ENCODE results near the gene EIF5AL1. TPM values are rescaled to one million over a fixed set of nuclear protein-coding genes. Genes with fewer than 3 reads are reported as not detected.
"Not testable (repeated sequence)": the region's sequence is repeated elsewhere in the genome, so short reads cannot be mapped to it uniquely, and the experiment has no call there.

Gene EIF5AL1
- polyA plus RNA-seq, 1 experiment = 0.23 TPM

DNA sequence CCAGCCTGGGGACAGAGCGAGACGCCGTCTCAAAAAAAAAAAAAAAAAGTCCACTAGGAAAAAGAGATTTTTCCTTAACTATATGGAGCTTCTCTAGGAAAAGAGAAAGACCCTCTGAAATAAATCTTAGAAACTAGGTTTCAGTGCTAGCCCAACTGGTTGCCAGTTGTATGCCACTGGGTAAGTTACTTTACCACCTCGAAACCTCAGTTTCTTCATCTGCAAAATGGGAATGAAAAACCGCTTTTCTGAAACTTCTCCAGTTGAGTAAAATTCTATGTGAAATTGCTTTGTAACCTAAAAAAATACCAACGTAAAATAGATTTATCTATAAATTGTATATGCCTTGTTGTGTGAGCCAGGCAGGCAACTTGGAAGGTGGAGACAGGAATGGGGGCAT lies 16.5 kb upstream of the EIF5AL1 start:
- Histone ChIP-seq H3K27me3 (ENCODE audit: control insufficient read depth, insufficient read depth, low read length) (peaks cover 8% of the 10 kb centered on the region), H3K36me3 (ENCODE audit: control insufficient read depth, insufficient read depth, low read length) (no peaks in the 10 kb centered on the region), H3K4me3 (ENCODE audit: low read depth, low read length) (no peak overlapping the region)
- TF ChIP-seq CTCF (IDR thresholded peaks at IDR 0.05; ENCODE audit: insufficient read depth, low read depth, low read length) = no peak
- ChIA-PET POLR2A (no interaction called here), CTCF (interaction anchor here (0.6 to 2.0 kb wide), 2 partner anchors 121 to 151 kb away, joined by 3 to 10 read pairs; no protein-coding TSS in a partner anchor)
- DNase-seq (ENCODE audit: low read depth) = no peak

GRCh38 chr10:79496896-79497295 lies 15.4 kb upstream of the EIF5AL1 start:
- POLR2A ChIA-PET = no interaction called here
- no peak for TF ChIP-seq CTCF (IDR thresholded peaks at IDR 0.05; ENCODE audit: insufficient read depth, low read depth, low read length)
- CTCF ChIA-PET = interaction anchor here (1.0 to 1.4 kb wide), 2 partner anchors 9 kb away, joined by 3 to 5 read pairs; no protein-coding TSS in a partner anchor

DNA sequence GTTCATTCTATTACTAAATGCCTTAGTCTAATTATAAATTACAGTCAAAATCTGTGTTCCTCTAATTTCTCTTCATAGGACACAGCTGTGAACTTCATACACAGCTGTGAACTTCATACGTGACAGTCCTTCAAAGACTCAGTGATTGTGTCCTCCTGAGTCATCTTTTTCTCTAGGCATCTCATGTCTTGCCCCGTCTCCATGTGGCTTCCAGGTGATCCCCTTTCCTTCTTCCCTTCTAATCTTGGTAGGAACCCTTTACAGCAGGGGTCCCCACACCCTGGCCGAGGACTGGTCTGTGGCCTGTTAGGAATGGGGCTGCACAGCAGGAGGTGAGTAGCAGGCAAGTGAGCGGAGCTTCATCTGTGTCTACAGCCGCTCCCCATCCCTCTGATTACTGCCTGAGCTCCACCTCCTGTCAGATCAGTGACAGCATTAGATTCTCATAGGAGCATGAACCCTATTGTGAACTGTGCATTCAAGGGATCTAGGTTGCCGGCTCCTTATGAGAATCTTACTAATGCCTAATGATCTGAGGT lies 14.0 kb upstream of the EIF5AL1 start:
- no peak for DNase-seq (ENCODE audit: low read depth)
- no peaks in the 10 kb centered on the region for H3K36me3 ChIP-seq (ENCODE audit: control insufficient read depth, insufficient read depth, low read length)
- TF ChIP-seq CTCF (IDR thresholded peaks at IDR 0.05; ENCODE audit: insufficient read depth, low read depth, low read length) = no peak
- peaks cover 8% of the 10 kb centered on the region for H3K27me3 ChIP-seq (ENCODE audit: control insufficient read depth, insufficient read depth, low read length)
- ChIA-PET POLR2A (no interaction called here), CTCF (interaction anchor here (1.2 to 1.4 kb wide), 2 partner anchors 10 to 31 kb away, joined by 4 to 5 read pairs; no protein-coding TSS in a partner anchor)
- no peak overlapping the region for H3K4me3 ChIP-seq (ENCODE audit: low read depth, low read length)

More at GRCh38 chr10:79496896-79497295, 15.4 kb upstream of the EIF5AL1 start:
- DNase-seq (ENCODE audit: low read depth) = no peak
- Histone ChIP-seq H3K27me3 (ENCODE audit: control insufficient read depth, insufficient read depth, low read length) (peaks cover 8% of the 10 kb centered on the region), H3K4me3 (ENCODE audit: low read depth, low read length) (no peak overlapping the region), H3K36me3 (ENCODE audit: control insufficient read depth, insufficient read depth, low read length) (no peaks in the 10 kb centered on the region)

GRCh38 chr10:79502561-79503309 lies 9.6 kb upstream of the EIF5AL1 start:
- ChIA-PET POLR2A (no interaction called here), CTCF (interaction anchor here (0.7 to 1.8 kb wide), 6 partner anchors 10 to 129 kb away, joined by 3 to 7 read pairs (median 3); no protein-coding TSS in a partner anchor)
- peak; percentile 47 for TF ChIP-seq CTCF (IDR thresholded peaks at IDR 0.05; ENCODE audit: insufficient read depth, low read depth, low read length)

GRCh38 chr10:79503787-79504186 lies 8.5 kb upstream of the EIF5AL1 start:
- H3K4me3 ChIP-seq (ENCODE audit: low read depth, low read length); POLR2A ChIA-PET; DNase-seq (ENCODE audit: low read depth); H3K27me3 ChIP-seq (ENCODE audit: control insufficient read depth, insufficient read depth, low read length); H3K36me3 ChIP-seq (ENCODE audit: control insufficient read depth, insufficient read depth, low read length): not testable (repeated sequence)
- CTCF ChIA-PET = interaction anchor here (1.3 kb wide), 1 partner anchor 129 kb away, joined by 3 read pairs; no protein-coding TSS in a partner anchor

More at GRCh38 chr10:79502561-79503309, 9.6 kb upstream of the EIF5AL1 start:
- H3K4me3 ChIP-seq (ENCODE audit: low read depth, low read length) = no peak overlapping the region
- H3K36me3 ChIP-seq (ENCODE audit: control insufficient read depth, insufficient read depth, low read length) = no peaks in the 10 kb centered on the region
- DNase-seq (ENCODE audit: low read depth) = no peak
- H3K27me3 ChIP-seq (ENCODE audit: control insufficient read depth, insufficient read depth, low read length) = peaks cover 3% of the 10 kb centered on the region; the same call in 1 of the 2 replicates

DNA sequence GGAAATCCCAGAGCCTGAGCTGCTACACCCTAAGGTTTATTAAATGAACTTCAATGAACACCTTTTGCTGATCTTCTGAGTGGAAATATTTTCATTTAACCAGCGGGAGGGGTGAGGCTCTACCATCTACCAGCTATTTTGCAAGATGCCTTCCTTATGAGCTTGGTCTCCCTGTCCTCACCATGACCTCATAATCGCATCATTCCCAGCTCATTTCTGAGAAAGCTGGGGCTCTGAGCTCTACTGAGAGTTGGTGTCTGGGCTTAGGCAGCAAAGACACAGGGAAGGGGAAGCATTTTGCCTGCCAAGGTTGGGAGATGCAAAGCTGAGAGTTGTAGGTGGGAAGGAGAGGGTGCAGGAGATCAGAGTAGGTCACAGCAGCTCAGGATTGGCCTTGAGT lies 7.8 kb upstream of the EIF5AL1 start:
- H3K36me3 ChIP-seq (ENCODE audit: control insufficient read depth, insufficient read depth, low read length); H3K4me3 ChIP-seq (ENCODE audit: low read depth, low read length); DNase-seq (ENCODE audit: low read depth); POLR2A ChIA-PET; H3K27me3 ChIP-seq (ENCODE audit: control insufficient read depth, insufficient read depth, low read length); CTCF ChIA-PET: not testable (repeated sequence)

DNA sequence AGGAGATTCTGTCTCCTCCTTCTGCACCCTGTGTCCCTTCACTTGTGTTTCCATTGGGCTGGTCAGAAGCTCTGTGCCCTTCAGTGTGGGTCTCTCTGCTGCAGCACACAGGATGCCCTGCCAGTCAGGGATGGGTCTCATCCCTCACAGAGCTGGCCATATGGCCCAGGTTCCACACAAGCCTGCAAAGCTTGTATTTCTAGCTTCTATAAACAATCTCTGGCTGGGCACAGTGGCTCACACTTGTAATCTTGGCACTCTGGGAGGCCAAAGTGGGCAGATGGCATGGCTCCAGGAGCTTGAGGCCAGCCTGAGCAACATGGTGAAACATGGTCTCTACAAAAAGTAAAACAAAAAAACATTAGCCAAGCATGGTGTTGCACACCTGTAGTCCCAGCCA lies 7.0 kb upstream of the EIF5AL1 start:
- H3K27me3 ChIP-seq (ENCODE audit: control insufficient read depth, insufficient read depth, low read length); H3K36me3 ChIP-seq (ENCODE audit: control insufficient read depth, insufficient read depth, low read length); POLR2A ChIA-PET; DNase-seq (ENCODE audit: low read depth); H3K4me3 ChIP-seq (ENCODE audit: low read depth, low read length): not testable (repeated sequence)
- CTCF ChIA-PET = interaction anchor here (1.1 kb wide), 1 partner anchor 8 kb away, joined by 3 read pairs; no protein-coding TSS in a partner anchor

Measured in BJ (cell line).